ENCODE measurements around the gene PLEKHG4B. TPM values are rescaled to one million over a fixed set of nuclear protein-coding genes. Genes with fewer than 3 reads are reported as not detected.

Gene PLEKHG4B
- total and polyA plus RNA-seq, 9 donors, result 0.46 to 2.9 (median 1.1) TPM

- no peak for DNase-seq
- H3K36me3 ChIP-seq (ENCODE audit: control insufficient read depth, insufficient read depth, low read length), result no peaks in the 10 kb centered on the region
- H3K4me1 ChIP-seq (ENCODE audit: control insufficient read depth, insufficient read depth, low read length), result no peaks in the 10 kb centered on the region
- peaks cover 8% of the 10 kb centered on the region for H3K9me3 ChIP-seq (replicated peaks; ENCODE audit: control insufficient read depth, low read depth, low read length)
- no peaks in the 10 kb centered on the region for H3K27me3 ChIP-seq (ENCODE audit: control insufficient read depth, insufficient read depth, low read length)
- no peak overlapping the region for H3K27ac ChIP-seq (ENCODE audit: low read length)
- H3K4me3 ChIP-seq (ENCODE audit: low read length), result no peak overlapping the region
- WGBS (ENCODE audit: insufficient coverage), result 91% methylated on average over 18 of the region's 18 CpGs
These were observed 50.4 kb downstream of the PLEKHG4B start for GRCh38 chr5:142246-142810.

DNA sequence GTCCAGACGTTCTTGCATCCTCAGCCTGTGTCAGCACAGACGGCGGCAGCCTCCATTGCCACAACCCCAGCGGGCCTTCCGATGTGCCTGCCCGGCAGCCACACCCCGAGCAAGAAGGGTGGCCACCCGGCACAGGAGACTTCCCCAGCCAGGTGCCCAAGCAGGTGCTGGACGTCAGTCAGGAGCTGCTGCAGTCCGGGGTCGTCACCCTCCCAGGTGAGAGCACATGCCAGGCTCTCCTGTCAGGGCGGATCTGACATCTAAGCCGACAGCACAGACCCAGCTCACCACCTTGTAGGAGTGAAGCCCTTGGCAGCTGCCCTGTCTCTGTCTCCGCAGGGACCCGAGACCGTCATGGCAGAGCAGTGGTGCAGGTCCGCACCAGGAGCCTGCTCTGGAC lies 51.1 kb downstream of the PLEKHG4B start:
- Histone ChIP-seq H3K27ac (ENCODE audit: low read length) (no peak overlapping the region), H3K27me3 (ENCODE audit: control insufficient read depth, insufficient read depth, low read length) (no peaks in the 10 kb centered on the region), H3K4me1 (ENCODE audit: control insufficient read depth, insufficient read depth, low read length) (no peaks in the 10 kb centered on the region), H3K36me3 (ENCODE audit: control insufficient read depth, insufficient read depth, low read length) (no peaks in the 10 kb centered on the region), H3K4me3 (ENCODE audit: low read length) (no peak overlapping the region), H3K9me3 (replicated peaks; ENCODE audit: control insufficient read depth, low read depth, low read length) (peaks cover 12% of the 10 kb centered on the region)
- no peak for DNase-seq
- 90% methylated on average over 17 of the region's 17 CpGs for WGBS (ENCODE audit: insufficient coverage)

DNA sequence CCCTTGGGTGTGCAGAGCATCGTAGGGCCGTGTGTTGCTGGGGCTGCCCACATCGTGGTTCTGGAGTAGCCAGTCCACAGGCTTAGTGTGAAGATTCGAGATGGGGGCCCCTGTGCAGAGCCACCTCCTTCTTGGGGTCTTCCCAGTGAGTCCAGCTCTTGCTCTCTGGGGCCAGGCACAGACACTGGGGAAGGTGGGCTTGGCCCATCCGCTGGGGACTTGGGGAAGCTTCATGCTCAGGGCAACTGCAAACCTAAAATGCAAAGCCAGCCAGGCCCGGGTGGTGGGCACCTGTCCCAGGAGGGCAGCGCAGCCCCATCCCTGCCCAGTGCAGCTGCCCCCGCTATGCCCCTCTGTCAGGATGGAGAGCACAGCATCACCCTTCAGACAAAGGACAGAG lies 53.0 kb downstream of the PLEKHG4B start:
- no peaks in the 10 kb centered on the region for H3K36me3 ChIP-seq (ENCODE audit: control insufficient read depth, insufficient read depth, low read length)
- H3K4me1 ChIP-seq (ENCODE audit: control insufficient read depth, insufficient read depth, low read length), result no peaks in the 10 kb centered on the region
- H3K9me3 ChIP-seq (replicated peaks; ENCODE audit: control insufficient read depth, low read depth, low read length), result peaks cover 13% of the 10 kb centered on the region
- 90% methylated on average over 7 of the region's 8 CpGs for WGBS (ENCODE audit: insufficient coverage)
- no peaks in the 10 kb centered on the region for H3K27me3 ChIP-seq (ENCODE audit: control insufficient read depth, insufficient read depth, low read length)
- no peak for DNase-seq
- H3K27ac ChIP-seq (ENCODE audit: low read length), result no peak overlapping the region
- H3K4me3 ChIP-seq (ENCODE audit: low read length), result no peak overlapping the region

GRCh38 chr5:145585-146323 lies 53.8 kb downstream of the PLEKHG4B start:
- DNase-seq, result no peak
- Histone ChIP-seq H3K27me3 (ENCODE audit: control insufficient read depth, insufficient read depth, low read length) (no peaks in the 10 kb centered on the region), H3K4me1 (ENCODE audit: control insufficient read depth, insufficient read depth, low read length) (no peaks in the 10 kb centered on the region), H3K9me3 (replicated peaks; ENCODE audit: control insufficient read depth, low read depth, low read length) (peaks cover 13% of the 10 kb centered on the region), H3K4me3 (ENCODE audit: low read length) (no peak overlapping the region), H3K27ac (ENCODE audit: low read length) (no peak overlapping the region), H3K36me3 (ENCODE audit: control insufficient read depth, insufficient read depth, low read length) (no peaks in the 10 kb centered on the region)
- 85% methylated on average over 5 of the region's 7 CpGs for WGBS (ENCODE audit: insufficient coverage)

DNA sequence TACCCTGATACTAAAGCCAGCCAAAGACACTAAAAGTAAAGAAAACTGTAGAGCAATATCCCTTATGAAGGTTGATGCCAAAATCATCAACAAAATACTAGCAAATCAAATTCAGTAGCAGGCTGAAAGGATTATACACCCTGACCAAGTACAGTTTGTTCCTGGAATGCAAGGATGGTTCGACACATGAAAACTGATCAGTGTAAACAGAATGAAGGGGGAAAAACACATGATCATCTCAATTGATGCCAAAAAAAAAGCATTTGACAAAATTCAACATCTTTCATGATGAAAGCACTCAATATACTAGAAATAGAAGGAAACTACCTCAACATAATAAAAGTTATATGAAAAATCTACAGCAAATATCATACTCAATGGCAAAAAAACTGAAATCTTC lies 55.8 kb downstream of the PLEKHG4B start:
- no CpG with 5 or more reads among the region's 1 CpG for WGBS (ENCODE audit: insufficient coverage)

GRCh38 chr5:149745-150485 lies 57.9 kb downstream of the PLEKHG4B start:
- DNase-seq, result no peak
- Histone ChIP-seq H3K4me3 (ENCODE audit: low read length) (no peak overlapping the region), H3K27ac (ENCODE audit: low read length) (no peak overlapping the region), H3K9me3 (replicated peaks; ENCODE audit: control insufficient read depth, low read depth, low read length) (peaks cover 13% of the 10 kb centered on the region), H3K4me1 (ENCODE audit: control insufficient read depth, insufficient read depth, low read length) (peaks cover 2% of the 10 kb centered on the region), H3K27me3 (ENCODE audit: control insufficient read depth, insufficient read depth, low read length) (no peaks in the 10 kb centered on the region), H3K36me3 (ENCODE audit: control insufficient read depth, insufficient read depth, low read length) (no peaks in the 10 kb centered on the region)
- no CpG with 5 or more reads among the region's 6 CpGs for WGBS (ENCODE audit: insufficient coverage)

More for the DNA sequence above, 55.8 kb downstream of the PLEKHG4B start:
- Histone ChIP-seq H3K36me3 (ENCODE audit: control insufficient read depth, insufficient read depth, low read length) (no peaks in the 10 kb centered on the region), H3K27ac (ENCODE audit: low read length) (no peak overlapping the region), H3K4me3 (ENCODE audit: low read length) (no peak overlapping the region), H3K4me1 (ENCODE audit: control insufficient read depth, insufficient read depth, low read length) (no peaks in the 10 kb centered on the region), H3K27me3 (ENCODE audit: control insufficient read depth, insufficient read depth, low read length) (no peaks in the 10 kb centered on the region), H3K9me3 (replicated peaks; ENCODE audit: control insufficient read depth, low read depth, low read length) (peaks cover 13% of the 10 kb centered on the region)
- DNase-seq, result no peak

DNA sequence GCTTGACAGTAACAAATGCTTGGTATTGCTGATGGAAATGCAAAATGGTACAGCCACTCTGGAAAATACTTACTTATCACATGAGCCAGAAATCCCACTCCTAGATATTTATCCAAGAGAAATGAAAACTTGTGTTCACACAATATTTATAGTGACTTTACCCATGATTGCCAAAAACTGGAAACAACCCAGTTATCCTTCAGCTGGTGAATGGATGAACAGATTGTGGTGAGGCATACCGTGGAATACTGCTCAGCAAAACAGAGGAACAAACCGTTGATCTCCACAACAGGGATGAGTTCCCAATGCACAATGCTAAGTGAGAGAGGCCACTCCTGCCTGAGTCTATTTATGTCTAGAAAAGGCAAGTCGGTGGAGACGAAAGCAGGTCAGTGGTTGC lies 58.8 kb downstream of the PLEKHG4B start:
- Histone ChIP-seq H3K27me3 (ENCODE audit: control insufficient read depth, insufficient read depth, low read length) (no peaks in the 10 kb centered on the region), H3K4me1 (ENCODE audit: control insufficient read depth, insufficient read depth, low read length) (peaks cover 3% of the 10 kb centered on the region), H3K4me3 (ENCODE audit: low read length) (no peak overlapping the region), H3K9me3 (replicated peaks; ENCODE audit: control insufficient read depth, low read depth, low read length) (peaks cover 13% of the 10 kb centered on the region), H3K36me3 (ENCODE audit: control insufficient read depth, insufficient read depth, low read length) (no peaks in the 10 kb centered on the region), H3K27ac (ENCODE audit: low read length) (no peak overlapping the region)
- no peak for DNase-seq
- WGBS (ENCODE audit: insufficient coverage), result 100% methylated on average over 2 of the region's 4 CpGs

- 94% methylated on average over 2 of the region's 6 CpGs for WGBS (ENCODE audit: insufficient coverage)
These were observed 60.1 kb downstream of the PLEKHG4B start for GRCh38 chr5:152077-152476.

GRCh38 chr5:153256-153655 lies 61.3 kb downstream of the PLEKHG4B start:
- Histone ChIP-seq H3K4me1 (ENCODE audit: control insufficient read depth, insufficient read depth, low read length) (peaks cover 3% of the 10 kb centered on the region), H3K9me3 (replicated peaks; ENCODE audit: control insufficient read depth, low read depth, low read length) (no peaks in the 10 kb centered on the region), H3K27me3 (ENCODE audit: control insufficient read depth, insufficient read depth, low read length) (no peaks in the 10 kb centered on the region), H3K27ac (ENCODE audit: low read length) (no peak overlapping the region), H3K4me3 (ENCODE audit: low read length) (no peak overlapping the region), H3K36me3 (ENCODE audit: control insufficient read depth, insufficient read depth, low read length) (no peaks in the 10 kb centered on the region)
- 90% methylated on average over 6 of the region's 8 CpGs for WGBS (ENCODE audit: insufficient coverage)
- DNase-seq, result no peak

More at GRCh38 chr5:152077-152476, 60.1 kb downstream of the PLEKHG4B start:
- H3K4me3 ChIP-seq (ENCODE audit: low read length), result no peak overlapping the region
- H3K27me3 ChIP-seq (ENCODE audit: control insufficient read depth, insufficient read depth, low read length), result no peaks in the 10 kb centered on the region
- no peak for DNase-seq
- peaks cover 3% of the 10 kb centered on the region for H3K4me1 ChIP-seq (ENCODE audit: control insufficient read depth, insufficient read depth, low read length)
- H3K27ac ChIP-seq (ENCODE audit: low read length), result no peak overlapping the region
- H3K9me3 ChIP-seq (replicated peaks; ENCODE audit: control insufficient read depth, low read depth, low read length), result peaks cover 7% of the 10 kb centered on the region
- H3K36me3 ChIP-seq (ENCODE audit: control insufficient read depth, insufficient read depth, low read length), result no peaks in the 10 kb centered on the region

DNA sequence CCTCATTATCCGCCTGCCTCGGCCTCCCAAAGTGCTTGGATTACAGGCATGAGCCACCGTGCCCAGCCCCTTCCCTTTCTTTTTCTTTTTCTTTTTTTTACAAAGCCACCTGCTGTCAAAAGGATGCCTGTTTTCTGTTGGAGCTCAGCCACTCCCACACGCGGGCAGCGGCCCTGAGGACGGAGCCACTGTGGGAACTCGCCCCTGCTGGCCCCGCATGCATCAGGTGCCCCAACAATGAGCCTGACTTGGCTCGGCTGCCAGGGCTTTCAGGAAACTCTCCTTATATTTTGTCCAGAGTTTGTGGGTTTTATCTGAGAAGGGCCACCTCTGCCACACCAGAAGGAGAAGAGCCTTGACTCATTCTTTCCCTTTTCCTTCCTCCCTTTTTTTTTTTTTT lies 62.3 kb downstream of the PLEKHG4B start:
- Histone ChIP-seq H3K36me3 (ENCODE audit: control insufficient read depth, insufficient read depth, low read length) (no peaks in the 10 kb centered on the region), H3K4me1 (ENCODE audit: control insufficient read depth, insufficient read depth, low read length) (peaks cover 3% of the 10 kb centered on the region), H3K27me3 (ENCODE audit: control insufficient read depth, insufficient read depth, low read length) (no peaks in the 10 kb centered on the region), H3K27ac (ENCODE audit: low read length) (no peak overlapping the region), H3K4me3 (ENCODE audit: low read length) (no peak overlapping the region), H3K9me3 (replicated peaks; ENCODE audit: control insufficient read depth, low read depth, low read length) (no peaks in the 10 kb centered on the region)
- DNase-seq, result no peak
- WGBS (ENCODE audit: insufficient coverage), result 85% methylated on average over 7 of the region's 10 CpGs

Measured in muscle of leg (tissue), 11 donors.